Measurements from ENCODE around the gene SLC50A1.
"Not testable (repeated sequence)": the region's sequence is repeated elsewhere in the genome, so short reads cannot be mapped to it uniquely, and the experiment has no call there.

SLC50A1 gene

GRCh38 chr1:155116113-155116764 lies 19.4 kb upstream of the SLC50A1 start:
- H3K4me3 ChIP-seq (ENCODE audit: low read depth, low read length) = no peak overlapping the region
- TF ChIP-seq, protein P1, sequence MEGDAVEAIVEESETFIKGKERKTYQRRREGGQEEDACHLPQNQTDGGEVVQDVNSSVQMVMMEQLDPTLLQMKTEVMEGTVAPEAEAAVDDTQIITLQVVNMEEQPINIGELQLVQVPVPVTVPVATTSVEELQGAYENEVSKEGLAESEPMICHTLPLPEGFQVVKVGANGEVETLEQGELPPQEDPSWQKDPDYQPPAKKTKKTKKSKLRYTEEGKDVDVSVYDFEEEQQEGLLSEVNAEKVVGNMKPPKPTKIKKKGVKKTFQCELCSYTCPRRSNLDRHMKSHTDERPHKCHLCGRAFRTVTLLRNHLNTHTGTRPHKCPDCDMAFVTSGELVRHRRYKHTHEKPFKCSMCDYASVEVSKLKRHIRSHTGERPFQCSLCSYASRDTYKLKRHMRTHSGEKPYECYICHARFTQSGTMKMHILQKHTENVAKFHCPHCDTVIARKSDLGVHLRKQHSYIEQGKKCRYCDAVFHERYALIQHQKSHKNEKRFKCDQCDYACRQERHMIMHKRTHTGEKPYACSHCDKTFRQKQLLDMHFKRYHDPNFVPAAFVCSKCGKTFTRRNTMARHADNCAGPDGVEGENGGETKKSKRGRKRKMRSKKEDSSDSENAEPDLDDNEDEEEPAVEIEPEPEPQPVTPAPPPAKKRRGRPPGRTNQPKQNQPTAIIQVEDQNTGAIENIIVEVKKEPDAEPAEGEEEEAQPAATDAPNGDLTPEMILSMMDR (conservative IDR thresholded peaks at IDR 0.05; ENCODE audit: low read depth, low read length) = no peak

DNA sequence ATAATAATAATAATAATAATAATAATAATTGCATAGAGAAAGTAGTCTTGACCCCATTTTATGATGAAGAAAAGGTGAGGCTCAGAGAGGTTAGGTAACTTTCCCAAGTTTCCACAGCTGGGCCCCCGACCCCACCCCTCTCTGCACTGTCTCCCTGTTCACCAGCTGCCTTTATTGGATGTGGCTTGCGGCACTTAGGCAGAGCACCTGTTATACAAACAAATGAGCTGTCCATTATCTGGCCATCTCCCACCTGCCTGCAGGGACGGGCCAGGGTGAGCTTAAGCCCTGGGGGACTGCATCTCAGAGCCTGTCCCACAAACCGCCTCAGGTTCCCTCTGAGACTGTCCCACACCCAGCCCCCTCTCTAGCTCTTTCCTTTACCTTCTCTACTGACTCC lies 18.0 kb upstream of the SLC50A1 start:
- DNase-seq (ENCODE audit: low read depth) = no peak
- TF ChIP-seq, protein P1 (conservative IDR thresholded peaks at IDR 0.05; ENCODE audit: low read depth, low read length) = no peak
- no peak overlapping the region for H3K4me3 ChIP-seq (ENCODE audit: low read depth, low read length)

More at GRCh38 chr1:155116113-155116764, 19.4 kb upstream of the SLC50A1 start:
- no peak for DNase-seq (ENCODE audit: low read depth)

- H3K4me3 ChIP-seq (ENCODE audit: low read depth, low read length); DNase-seq (ENCODE audit: low read depth): not testable (repeated sequence)
Observed at GRCh38 chr1:155118090-155118489, 17.6 kb upstream of the SLC50A1 start.

DNA sequence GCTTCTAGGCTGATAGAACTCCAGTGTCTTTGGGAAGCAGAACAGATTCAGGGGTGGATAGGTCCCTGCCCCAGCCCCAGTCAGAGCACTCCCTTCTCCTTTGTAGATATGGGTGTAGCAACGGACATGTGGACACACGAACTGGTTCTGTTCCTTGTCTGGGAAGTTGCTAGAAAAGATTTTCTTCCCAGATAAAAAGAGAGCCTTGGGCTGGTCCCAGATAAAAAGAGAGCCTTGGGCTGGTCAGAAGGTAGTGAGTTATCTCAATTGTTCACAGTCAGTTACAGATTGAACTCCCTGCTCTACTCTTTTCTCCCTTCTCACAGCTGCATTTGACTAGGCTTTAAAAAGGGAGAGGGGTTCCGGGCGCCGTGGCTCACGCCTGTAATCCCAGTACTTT lies 15.4 kb upstream of the SLC50A1 start:
- TF ChIP-seq, protein P1 (conservative IDR thresholded peaks at IDR 0.05; ENCODE audit: low read depth, low read length) = no peak
- DNase-seq (ENCODE audit: low read depth) = no peak
- H3K4me3 ChIP-seq (ENCODE audit: low read depth, low read length) = no peak overlapping the region

DNA sequence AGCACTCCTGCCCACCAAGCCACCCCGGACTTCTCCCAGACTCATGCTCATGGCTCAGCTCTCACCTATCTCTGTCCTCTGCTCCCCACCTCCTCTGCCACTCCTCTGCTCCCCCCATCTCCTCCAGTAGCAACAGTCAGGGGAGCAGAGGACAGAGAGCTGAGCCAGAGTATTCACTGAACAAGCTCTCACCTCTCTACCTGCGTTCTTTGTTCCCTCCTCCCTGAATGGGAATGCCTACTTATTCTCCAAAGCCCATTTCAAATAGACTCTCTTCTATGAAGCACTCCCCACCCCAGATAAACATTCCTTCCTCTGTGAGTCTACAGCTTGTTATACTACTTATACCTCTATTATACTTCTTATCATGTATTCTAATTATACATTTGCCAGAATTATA lies 14.4 kb upstream of the SLC50A1 start:
- no peak for DNase-seq (ENCODE audit: low read depth)
- H3K4me3 ChIP-seq (ENCODE audit: low read depth, low read length) = no peak overlapping the region
- TF ChIP-seq, protein P1 (conservative IDR thresholded peaks at IDR 0.05; ENCODE audit: low read depth, low read length) = no peak

DNA sequence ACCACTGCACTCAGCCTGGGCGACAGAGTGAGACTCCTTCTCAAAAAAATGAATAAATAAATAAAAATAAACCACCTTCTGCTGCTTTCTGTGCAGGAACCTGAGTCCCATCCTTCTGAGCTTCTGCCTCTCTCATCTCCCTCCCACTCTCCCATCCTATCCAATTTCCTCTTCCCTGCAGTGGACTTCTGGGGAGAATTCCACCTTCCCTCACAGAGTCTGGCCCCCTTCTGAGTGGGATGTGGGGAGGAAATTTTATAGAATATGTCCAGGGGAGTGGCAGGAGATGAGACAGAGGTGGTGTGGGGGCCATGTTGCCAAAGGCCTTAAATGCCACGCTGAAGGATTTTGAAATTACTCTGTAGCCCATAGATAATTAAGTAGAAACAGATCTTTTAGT lies 13.3 kb upstream of the SLC50A1 start:
- H3K4me3 ChIP-seq (ENCODE audit: low read depth, low read length) = no peak overlapping the region
- DNase-seq (ENCODE audit: low read depth) = no peak
- TF ChIP-seq, protein P1 (conservative IDR thresholded peaks at IDR 0.05; ENCODE audit: low read depth, low read length) = no peak

DNA sequence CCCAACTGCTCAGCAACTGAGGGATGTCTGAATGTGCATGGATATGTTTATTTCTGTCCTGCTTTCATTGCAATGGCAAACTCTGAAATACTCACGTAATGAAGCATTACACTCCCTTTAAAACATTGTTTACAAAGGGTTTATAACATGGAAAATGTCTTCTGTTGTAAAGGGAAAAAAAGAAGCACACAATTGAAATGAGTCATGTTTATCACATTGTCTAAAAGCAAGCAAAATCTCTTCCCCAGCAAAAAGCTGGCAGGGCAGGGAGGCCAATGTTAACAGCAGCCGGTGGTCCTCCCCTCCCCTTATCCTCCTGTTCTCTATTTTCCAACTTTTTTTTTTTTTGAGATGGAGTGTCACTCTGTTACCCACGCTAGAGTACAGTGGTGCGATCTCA lies 11.9 kb upstream of the SLC50A1 start:
- H3K4me3 ChIP-seq (ENCODE audit: low read depth, low read length) = no peak overlapping the region
- TF ChIP-seq, protein P1 (conservative IDR thresholded peaks at IDR 0.05; ENCODE audit: low read depth, low read length) = no peak
- DNase-seq (ENCODE audit: low read depth) = no peak

Data from choroid plexus epithelial cell (primary cell).